GM21786 (cell line): ENCODE data around the gene LSM7.

Experiments used
- ATAC-seq: cut with Tn5 transposase; IDR thresholded peaks from one replicate; pipeline ENCODE4 v1.9.1; 2021; ENCODE audit not compliant: unreplicated experiment

LSM7 gene

DNA sequence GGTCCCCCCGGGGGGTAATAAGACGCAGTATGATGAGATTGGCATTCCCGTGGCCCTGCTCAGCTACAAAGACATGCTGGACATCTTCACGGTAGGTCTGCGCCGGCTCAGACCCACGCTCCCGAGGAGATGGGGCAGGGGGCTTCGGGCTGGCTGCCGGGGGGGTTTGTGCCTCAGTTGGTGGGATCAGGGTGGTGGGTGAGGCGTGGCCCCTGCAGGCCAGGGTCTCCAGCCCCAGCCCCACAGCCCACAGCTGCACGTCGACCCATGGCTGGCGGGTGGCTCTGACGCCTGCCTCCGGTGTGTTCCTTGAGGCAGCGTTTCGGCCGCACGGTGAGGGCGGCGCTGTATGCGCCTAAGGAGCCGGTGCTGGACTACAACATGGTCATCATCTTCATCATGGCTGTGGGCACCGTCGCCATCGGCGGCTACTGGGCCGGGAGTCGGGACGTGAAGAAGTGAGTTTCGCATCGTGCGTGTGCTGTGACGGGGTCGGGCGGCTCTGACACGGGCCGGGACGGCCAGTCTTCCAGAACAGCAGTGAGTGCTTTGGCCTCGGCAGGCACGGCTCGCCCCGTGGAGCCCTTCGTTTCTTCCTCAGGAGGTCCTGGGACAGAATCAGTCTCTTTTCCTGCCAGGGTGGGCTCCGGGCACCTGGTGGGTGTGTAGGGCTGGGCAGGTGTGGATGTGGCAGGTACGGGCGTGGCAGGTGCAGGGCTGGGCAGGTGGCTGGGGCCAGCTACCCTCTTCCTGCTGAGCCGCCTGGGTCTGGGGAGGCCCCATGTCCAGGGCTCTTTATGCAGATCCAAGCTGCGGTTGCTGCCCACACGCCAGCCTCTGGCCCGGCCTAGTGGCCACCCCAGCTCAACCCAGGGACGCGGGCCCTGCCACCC lies 10.6 kb upstream of the LSM7 start:
- no peak for ATAC-seq

DNA sequence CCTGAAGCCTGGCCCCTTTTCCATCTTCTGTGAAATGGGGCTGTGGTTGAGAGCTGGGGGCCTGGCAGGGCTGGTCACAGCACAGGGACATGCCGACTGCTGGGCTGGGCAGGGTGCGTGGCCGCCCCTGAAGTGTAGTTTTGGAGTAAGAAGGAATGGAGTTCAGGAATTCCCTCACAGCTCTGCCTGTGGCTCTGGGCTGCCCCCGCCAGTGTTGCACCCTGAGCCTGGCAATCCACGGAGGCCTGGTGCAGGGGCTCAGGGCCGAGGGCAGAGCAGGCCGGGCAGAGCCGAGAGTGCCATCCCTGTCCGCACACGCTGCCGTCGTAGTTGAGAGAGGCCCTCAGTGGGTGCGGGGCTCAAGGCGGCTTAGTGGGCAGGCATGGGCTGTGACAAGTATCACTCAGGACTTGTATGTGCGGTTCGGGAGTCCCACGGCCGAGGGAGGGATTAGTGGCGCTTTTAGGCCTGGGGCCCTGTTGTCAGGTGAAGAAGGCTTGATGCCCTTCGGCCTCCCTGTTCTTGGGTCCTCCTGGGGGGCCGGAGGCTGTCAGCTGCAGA lies 9.7 kb upstream of the LSM7 start:
- no peak for ATAC-seq

DNA sequence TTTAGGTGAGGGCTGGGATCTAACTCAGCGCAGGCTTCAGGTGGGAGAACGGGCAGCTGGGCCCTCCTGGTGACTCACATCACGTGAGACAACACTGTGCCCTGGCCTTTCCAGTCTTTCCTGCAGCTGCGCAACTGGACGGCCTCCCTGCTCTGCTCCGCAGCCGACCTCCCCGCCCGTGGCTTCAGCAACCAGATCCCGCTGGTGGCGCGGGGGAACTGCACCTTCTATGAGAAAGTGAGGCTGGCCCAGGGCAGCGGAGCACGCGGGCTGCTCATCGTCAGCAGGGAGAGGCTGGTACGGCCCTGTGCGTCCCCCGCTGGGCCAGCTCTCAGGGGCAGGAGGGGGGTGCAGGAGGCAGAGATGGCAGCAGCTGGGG lies 8.9 kb upstream of the LSM7 start:
- ATAC-seq, result no peak

DNA sequence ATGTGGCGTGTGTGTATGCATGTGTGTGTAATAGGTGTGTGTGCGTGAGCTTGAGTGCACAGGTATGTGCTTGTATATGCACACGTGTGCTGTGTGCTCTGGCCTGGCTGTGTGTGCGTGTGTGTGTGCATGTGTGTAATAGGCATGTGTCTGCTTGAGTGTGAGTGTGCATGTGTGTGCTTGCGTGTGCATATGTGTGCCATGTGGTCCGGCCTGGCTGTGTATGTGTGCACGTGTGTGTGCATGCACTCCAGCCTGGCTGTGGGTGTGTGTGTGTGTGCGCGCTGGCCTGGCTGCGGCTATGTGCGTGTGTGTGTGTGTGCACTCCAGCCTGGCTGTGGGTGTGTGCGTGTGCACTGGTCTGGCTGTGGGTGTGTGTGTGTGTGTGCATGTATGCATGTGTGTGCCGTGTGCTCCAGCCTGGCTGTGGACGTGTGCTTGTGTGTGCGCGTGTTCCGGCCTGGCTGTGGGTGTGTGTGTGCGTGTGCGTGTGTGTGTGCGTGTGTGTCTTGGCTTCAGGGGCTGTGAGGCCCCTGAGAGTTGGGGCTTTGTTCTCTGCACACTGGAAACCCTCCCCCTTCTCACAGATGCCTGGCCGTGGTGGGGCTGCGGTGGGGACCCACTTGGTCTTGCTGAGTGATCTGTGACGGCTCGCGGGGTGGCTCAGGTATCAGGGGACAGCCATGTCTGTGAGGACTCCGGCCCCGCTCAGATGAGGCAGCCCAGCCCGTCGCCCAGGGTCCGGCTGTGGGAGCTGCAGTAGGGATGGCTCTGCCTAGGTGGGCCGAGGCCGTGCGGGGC lies 8.3 kb upstream of the LSM7 start:
- ATAC-seq, result no peak

DNA sequence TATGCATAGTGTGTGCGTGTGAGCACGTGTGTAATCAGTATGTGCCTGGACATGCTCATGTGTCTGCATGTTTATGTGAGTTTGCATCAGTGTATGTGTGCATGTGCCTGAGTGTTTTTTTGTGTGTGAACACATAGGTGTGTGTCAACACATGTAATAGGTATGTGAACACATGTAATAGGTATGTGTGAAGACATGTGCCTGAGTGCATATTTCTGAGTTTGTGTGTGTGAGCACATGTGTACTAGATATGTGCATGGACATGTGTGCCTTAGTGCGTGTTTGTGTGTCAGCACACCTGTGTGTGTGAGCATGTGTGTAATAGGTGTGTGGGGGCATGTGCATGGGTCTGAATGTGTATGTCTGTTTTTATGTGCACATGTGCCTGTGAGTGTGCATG lies 7.5 kb upstream of the LSM7 start:
- ATAC-seq, result no peak

DNA sequence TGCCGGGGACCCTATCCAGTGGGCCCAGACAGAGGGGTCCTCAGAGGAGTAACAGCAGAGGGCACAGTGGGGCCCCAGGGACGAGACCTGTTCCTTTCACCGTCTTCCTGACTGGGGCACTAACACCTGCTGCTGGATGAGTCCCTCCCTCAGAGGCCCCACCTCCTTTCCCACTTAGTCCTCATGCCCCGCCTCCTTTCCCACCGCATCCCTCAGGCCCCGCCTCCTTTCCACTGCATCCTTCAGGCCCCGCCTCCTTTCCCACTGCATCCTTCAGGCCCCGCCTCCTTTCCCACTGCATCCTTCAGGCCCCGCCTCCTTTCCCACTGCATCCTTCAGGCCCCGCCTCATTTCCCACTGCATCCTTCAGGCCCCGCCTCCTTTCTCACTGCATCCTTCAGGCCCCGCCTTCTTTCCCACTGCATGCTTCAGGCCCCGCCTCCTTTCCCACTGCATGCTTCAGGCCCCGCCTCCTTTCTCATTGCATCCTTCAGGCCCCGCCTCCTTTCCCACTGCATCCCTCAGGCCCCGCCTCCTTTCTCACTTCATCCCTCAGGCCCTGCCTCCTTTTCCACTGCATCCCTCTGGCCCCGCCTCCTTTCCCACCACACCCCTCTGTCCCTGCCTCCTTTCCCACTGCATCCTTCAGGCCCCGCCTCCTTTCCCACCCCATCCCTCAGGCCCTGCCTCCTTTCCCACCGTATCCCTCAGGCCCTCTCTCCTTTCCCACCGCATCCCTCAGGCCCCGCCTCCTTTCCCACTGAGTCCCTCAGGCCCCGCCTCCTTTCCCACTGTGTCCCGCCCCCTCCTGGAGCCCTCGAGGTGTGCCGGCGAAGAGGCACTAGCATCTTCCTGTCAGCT lies 6.8 kb upstream of the LSM7 start:
- ATAC-seq, result no peak

DNA sequence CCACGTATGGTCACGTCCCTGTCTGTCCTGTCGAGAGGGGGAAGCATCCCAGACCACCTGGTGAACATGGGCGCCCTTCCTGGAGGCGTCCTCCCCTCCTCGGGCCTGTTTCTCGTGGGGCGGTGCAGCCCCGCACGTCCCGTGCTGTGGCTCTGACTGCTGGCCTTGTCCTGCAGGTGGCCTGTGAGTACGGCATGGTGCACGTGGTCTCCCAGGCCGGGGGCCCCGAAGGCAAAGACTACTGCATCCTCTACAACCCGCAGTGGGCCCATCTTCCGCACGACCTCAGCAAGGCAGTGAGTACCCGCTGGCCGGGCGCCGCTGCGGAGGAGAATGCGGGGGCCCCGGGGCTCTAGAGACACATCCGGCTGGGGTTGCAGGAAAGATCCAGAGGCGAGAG lies 6.0 kb upstream of the LSM7 start:
- no peak for ATAC-seq

DNA sequence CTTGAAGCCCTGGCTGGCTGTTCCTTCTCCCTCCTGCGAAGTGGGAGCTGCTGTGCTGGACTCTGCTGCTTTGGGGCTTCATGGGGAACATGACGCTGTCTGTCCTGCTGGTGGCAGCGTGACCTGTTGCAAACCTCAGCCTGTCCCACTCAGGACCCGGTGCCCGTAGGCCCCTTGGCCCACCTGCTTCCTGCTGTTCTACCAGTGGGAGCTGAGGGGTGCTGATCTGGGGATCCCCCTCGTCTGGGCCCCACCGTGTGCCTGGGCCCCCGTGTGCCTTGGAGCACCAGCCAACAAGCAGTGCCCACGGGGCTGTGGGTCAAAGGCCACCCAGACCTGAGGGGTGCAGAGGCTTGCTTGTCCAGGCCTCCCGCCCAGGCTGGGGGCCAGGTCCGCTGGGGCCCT lies 5.4 kb upstream of the LSM7 start:
- ATAC-seq, result no peak

DNA sequence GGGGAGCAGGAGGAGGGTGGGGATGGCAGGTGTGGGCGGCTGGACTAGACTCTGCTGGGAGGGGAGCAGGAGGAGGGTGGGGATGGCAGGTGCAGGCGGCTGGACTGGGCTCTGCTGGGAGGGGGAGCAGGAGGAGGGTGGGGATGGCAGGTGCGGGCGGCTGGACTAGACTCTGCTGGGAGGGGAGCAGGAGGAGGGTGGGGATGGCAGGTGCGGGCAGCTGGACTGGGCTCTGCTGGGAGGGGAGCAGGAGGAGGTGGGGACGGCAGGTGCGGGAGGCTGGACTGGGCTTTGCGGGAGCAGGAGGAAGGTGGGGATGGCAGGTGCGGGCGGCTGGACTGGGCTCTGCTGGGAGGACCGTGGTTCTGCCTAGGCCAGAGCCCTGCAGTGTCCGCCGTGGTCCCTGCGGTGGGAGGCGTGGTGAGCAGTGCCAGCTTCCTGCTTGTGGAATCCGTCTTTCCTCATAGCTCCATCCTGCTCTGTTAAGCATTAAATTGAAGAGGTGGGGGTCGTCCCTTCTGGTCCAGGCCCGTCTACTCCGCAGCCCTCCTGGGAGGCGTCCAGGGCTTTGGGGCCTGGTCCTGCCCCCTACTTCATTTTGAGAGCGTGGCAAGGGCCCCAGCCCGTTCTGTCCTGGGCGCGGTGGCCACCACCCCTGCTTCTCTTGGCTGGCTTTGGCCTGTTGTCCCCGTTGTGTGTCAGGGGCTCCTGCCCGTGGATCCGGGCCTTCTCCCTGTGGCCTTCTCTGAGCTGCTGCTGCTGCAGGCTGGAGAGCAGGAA lies 4.8 kb upstream of the LSM7 start:
- ATAC-seq, result no peak

DNA sequence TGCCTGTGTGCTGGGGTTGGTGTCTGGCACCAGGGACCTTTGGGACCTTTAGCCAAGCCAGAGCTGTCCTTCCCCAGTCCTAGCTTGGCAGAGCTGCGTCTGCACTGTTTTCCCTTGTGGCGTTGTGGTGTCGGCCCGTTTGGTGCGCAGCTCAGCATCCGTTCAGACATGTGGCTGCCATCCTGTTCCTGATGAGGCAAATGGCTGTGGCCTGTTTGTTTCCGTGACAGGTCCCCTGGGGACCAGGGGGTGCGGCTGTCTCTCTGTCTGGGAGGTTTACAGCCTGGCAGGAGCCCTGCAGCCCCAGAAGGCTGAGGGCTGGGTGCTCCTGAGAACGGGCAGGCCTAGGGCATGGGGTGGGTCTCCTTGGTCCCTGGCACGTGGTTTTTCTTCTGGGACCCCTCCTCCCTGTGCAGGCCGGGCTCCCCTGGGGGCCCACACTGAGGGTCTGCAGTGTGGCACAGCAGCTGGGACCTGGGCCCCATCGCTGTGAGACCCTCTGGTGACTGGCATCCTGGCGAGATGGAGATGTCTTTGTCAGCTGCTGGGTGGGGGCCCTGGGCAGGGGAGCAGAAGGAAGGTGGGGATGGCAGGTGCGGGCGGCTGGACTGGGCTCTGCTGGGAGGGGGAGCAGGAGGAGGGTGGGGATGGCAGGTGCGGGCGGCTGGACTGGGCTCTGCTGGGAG lies 4.1 kb upstream of the LSM7 start:
- peak; percentile 42 for ATAC-seq

DNA sequence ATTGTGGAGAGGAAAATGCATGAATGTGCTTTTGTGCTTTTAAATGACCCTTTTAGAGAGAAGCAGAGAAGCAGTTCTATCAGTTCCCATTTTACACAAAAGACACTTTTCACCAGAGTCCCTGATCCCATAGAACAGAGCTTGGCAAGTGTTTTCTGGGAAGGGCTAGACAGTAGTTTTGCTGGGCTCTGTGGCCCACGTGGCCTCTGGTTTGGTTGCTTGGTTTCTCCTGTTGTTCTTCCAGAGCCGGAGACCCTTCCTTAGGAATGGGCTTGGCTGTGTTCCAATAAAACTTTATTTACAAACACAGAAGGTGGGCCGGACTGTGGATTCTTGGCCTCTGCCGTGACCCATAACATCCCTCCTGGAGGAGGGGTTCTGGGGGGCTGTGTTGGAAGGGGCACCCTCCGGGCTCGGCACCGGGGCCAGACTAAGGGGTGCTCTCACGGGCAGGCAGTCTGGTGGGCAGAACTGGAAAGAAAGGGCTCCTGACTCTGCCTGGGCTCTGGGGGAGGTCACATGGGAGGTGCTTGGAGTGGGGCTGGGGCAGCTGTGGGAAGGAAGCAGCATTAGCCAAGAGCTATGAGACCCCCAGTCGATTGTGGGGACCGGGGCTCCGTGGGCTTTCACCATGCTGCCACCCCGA lies 3.3 kb upstream of the LSM7 start:
- ATAC-seq, result no peak

DNA sequence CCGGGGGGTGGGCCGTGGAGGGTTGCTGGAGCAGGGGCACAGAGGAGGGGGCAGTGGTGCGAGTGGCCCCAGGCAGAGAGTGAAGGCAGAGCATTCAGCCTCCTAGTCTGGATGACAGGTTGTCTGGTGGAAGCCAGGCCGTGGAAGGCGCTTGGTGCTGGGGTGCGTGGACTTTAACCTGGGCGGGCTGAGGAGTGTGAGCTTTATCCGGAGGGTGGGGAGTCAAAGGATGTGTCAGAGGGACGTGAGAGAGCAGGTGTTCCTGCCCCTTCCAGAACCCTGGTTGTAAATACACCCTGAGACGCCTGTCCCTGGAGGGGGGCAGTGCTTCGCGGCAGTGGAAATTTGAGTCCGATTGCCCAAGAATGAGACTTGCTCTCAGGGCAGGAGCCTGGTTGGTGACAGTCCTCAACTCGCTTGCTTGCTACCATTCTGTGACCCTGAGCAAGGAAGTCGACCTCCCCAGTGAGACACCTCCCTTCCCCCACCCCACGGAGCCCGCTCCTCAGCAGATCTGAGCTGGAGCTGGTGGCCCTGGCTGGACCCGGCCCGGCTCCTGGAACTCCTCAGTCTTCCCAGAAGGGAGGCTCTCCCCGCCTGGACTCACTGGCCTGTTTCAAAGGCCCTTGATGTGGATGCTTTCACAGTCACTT lies 2.4 kb upstream of the LSM7 start:
- ATAC-seq, result no peak

DNA sequence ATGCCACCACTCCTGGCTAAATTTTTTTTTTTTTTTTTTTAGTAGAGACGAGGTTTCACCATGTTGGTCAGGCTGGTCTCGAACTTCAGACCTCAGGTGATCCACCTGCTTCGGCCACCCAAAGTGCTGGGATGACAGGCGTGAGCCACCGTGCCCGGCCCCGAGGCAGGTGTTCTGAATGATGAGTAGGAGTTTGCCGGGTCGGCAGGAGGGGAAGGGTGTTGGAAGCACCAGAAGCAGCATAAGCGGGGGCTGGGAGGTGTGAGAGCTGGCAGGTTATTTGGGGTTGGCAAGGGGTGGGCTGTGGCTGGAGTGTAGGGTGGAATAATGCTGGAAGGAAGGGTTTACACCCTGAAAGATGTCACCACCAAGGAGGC lies 1.9 kb upstream of the LSM7 start:
- ATAC-seq, result no peak

DNA sequence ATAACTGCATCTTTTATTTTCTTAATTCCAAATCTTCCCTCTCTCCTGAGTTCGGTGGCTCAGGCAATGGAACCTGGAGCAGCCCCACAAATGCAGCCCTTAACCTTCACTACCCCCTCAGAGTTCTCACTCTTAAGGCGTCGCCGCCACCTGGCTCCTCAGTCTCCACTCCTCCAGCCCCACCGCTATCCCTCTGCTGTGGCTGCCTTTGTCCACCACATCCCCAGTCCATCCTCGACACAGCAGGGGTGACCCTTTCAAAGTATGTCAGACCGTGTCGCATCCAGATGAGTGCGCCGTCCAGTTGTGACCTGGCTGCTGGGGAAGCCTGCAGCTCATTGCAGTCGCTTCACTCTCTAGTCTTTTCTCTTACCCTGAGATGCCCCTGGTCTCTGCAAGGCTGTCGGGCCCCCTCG lies 1.1 kb upstream of the LSM7 start:
- ATAC-seq, result no peak

DNA sequence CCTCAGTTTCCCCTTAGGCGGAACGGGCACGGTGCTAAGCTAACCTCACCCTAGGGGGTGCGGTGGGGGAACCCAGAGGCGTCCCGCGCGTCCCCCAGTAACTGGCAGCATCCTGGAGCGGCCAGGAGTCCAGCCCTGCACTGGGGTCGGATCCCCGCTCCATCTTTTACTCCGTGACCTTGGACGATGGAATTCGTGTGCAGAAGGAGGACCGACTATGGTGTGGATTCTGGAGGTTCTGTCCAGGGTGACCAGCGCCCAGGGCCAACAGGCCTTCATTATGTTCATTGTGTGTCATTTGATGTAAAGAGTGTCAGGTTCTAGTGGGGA lies 728 bp upstream of the LSM7 start:
- no peak for ATAC-seq

DNA sequence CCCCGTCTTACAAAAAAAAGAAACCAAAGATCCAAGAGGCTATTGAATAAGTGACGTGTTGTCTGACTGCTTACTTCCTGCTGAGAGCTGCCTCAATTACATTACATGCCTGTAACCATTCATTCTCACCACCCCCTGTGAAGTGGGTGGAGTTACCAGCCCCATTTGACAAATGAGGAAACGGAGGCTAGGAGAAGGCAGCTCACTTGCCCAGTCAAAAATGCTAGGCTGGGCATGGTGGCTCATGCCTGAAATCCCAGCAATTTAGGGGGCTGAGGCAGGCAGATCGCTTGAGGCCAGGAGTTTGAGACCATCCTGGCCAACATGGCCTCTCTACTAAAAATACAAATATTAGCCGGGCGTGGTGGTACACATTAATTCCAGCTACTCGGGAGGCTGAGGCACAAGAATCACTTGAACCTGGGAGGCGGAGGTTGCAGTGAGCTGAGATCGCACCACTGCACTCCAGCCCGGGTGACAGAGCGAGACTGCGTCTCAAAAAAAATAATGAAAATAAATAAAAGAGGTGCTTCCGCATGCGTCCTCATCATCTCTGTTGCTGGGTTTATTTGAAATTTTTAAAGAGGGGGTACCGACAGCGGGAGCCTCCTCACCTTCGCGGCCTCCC lies 499 bp downstream of the LSM7 start:
- no peak for ATAC-seq

DNA sequence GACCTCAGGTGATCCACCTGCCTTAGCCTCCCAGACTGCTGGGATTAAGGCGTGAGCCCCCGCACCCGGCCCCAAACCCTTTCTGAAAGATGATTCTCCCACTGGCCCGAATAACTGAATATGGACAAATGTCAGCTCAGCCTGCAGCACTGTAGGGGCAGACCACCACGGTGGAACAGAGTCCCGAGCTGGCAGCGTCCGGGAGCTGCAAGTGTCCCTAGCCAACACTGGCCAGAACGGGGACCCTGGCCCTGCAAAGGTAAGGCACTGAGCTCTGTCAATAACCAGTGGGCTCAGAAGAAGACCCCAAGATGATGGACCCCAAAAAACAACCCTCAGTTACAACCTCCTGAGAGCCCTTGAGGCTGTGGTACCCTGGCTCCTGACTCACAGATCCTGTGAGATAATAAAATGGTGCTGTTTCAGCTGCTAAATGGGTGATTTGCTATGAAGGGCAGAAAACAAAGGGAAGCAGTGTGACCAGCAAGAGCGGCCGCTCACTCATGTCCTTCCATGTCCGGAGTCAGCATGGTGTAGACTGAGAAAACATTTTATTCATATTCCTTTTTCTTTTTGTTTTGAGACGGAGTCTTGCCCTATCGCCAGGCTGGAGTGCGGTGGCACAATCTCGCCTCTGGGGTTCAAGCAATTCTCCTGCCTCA lies 1.6 kb downstream of the LSM7 start:
- no peak for ATAC-seq
